ENCODE measurements around the gene MFSD6.

DNA sequence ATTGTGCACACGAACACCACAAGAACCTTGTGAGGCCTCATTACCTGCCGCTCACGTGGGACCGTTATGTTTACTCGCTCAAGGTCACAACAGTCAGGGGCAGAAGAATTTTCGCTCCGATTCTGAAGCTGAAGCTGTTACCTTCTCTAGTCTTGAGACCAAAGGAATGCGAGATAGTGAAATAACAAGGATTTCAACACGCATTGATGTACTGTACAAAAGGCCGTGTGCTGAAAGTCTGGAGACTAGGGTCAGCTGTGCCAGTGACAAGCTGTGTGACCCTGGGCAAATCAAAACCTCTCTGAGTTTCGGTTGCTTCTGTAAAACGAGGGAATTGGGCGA, 125.8 kb downstream of the MFSD6 start:
- no peak for TF ChIP-seq EP300 (IDR thresholded peaks at IDR 0.05)
- TF ChIP-seq, protein P1, sequence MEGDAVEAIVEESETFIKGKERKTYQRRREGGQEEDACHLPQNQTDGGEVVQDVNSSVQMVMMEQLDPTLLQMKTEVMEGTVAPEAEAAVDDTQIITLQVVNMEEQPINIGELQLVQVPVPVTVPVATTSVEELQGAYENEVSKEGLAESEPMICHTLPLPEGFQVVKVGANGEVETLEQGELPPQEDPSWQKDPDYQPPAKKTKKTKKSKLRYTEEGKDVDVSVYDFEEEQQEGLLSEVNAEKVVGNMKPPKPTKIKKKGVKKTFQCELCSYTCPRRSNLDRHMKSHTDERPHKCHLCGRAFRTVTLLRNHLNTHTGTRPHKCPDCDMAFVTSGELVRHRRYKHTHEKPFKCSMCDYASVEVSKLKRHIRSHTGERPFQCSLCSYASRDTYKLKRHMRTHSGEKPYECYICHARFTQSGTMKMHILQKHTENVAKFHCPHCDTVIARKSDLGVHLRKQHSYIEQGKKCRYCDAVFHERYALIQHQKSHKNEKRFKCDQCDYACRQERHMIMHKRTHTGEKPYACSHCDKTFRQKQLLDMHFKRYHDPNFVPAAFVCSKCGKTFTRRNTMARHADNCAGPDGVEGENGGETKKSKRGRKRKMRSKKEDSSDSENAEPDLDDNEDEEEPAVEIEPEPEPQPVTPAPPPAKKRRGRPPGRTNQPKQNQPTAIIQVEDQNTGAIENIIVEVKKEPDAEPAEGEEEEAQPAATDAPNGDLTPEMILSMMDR (IDR thresholded peaks at IDR 0.05) = no peak
- no peak for TF ChIP-seq POLR2A (IDR thresholded peaks at IDR 0.05)

All from ovary (tissue), 3 donors.